NT2/D1 (cell line): ENCODE measurements around the gene PLXNC1.

Experiments
- YY1 ChIP-seq: IDR thresholded peaks from 2 replicates; pipeline ENCODE4 v1.6.1; 2011; ENCODE audit not compliant: insufficient read length, insufficient read depth
- ZNF274 ChIP-seq: IDR thresholded peaks from 2 replicates; pipeline ENCODE4 v1.6.1; 2011; ENCODE audit warnings: mild to moderate bottlenecking, low read depth, low read length

GRCh38 chr12:94284046-94284445 lies 135.7 kb downstream of the PLXNC1 start:
- TF ChIP-seq YY1, result no peak
- no peak for TF ChIP-seq ZNF274
